NB4 (cell line): ENCODE data around the gene SELENOI.

Experiments used
- DNase-seq: peaks from one replicate; pipeline ENCODE4 v3.0.0; 2010; ENCODE audit warnings: low read depth
- H3K4me3 ChIP-seq: one replicate; pipeline ENCODE4 v1.5.1; 2011; ENCODE audit warnings: mild to moderate bottlenecking, low read depth, low read length, moderate library complexity
- CTCF ChIP-seq: IDR thresholded peaks from one replicate; pipeline ENCODE4 v1.5.1; 2012; ENCODE audit warnings: low read depth, low read length
- MYC ChIP-seq: IDR thresholded peaks from 2 replicates; pipeline ENCODE4 v1.6.1; 2011; ENCODE audit warnings: low read depth, low read length
- POLR2A ChIP-seq: IDR thresholded peaks from 2 replicates; pipeline ENCODE4 v1.6.1; 2011; ENCODE audit warnings: mild to moderate bottlenecking; ENCODE audit not compliant: insufficient read length; ENCODE audit errors: extremely low read depth
- TF ChIP-seq, protein P1 (sequence below): IDR thresholded peaks from 2 replicates; pipeline ENCODE4 v1.6.1; 2011; ENCODE audit warnings: low read depth, low read length

SELENOI gene

GRCh38 chr2:26345545-26346453 lies at the start of gene SELENOI:
SELENOI (plus strand) TSS chr2:26346143; CDS start chr2:26346233, 90 bp downstream.
- peak; percentile 100 for DNase-seq
- H3K4me3 ChIP-seq = peak within 1 kb of the TSS; percentile 96
- TF ChIP-seq, protein P1, sequence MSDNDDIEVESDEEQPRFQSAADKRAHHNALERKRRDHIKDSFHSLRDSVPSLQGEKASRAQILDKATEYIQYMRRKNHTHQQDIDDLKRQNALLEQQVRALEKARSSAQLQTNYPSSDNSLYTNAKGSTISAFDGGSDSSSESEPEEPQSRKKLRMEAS = peak; percentile 62
- TF ChIP-seq POLR2A (peak; percentile 71), CTCF (no peak), MYC (peak; percentile 75; the same call in 1 of the 2 replicates)

- DNase-seq = no peak
- no peak overlapping the region for H3K4me3 ChIP-seq
- TF ChIP-seq CTCF (no peak), MYC (no peak), POLR2A (no peak)
- TF ChIP-seq, protein P1 = no peak
Measured at GRCh38 chr2:26297061-26297460, 48.9 kb upstream of the SELENOI start.

DNA sequence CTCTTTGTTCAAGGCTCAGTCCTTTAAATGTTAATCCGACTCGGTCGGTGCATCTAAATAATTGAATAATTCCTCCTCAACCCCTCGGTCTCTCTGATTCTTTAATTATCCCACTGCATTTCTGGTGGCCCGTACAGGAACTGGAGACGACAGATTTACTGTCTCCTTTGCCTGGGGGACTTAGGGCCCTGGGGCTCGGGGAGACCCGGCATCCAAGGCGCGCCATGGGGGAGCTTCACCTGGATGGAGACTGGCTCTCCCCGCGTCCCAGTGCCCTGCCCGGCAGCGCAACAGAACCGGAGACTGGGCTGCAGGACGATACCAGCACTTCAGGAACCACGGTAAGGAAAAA lies 47.7 kb upstream of the SELENOI start:
- TF ChIP-seq, protein P1 = no peak
- TF ChIP-seq POLR2A (no peak), CTCF (no peak), MYC (no peak)
- no peak for DNase-seq
- no peak overlapping the region for H3K4me3 ChIP-seq

DNA sequence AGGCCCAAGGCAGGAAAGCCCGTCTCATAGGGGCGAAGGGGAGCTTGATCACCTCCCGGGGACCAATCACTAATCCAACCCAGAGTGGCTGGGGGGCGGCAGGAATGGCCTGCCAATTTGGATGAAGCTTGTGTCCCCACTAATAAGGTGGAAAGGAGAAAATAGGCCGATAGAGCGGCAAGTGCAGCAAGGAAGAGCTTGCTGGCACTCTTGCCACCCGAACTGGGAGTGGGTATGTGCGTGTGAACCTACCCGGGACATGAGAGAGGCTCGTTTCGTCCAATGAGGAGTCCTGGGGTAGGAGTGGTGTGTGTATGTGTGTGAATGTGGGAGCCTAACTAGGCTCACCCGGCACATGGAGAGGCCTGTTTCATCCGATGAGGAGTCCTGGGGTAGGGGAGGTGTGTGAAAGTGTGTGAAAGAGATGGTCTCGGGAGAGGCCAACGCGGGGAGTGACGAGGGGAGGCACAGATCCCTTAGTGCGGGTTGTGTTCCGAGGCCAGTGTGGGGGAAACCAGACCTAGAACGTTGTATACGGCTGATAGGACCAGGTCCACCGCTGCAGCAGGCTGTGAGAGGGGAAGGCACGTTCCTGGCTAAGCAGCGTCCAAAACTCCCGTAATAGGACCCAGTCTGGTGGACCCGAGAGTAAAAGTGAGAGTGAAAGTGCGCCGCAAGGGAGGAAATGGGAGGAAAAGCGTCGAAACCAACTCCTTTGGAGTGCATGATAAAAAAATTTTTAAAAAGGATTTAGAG lies 47.1 kb upstream of the SELENOI start:
- DNase-seq = no peak
- peak overlapping the region; percentile 53 for H3K4me3 ChIP-seq
- TF ChIP-seq POLR2A (no peak), CTCF (no peak), MYC (no peak)
- TF ChIP-seq, protein P1 = no peak

- peak; percentile 53 for DNase-seq
- TF ChIP-seq POLR2A (no peak), MYC (no peak)
- peak overlapping the region; percentile 53 for H3K4me3 ChIP-seq
Measured at GRCh38 chr2:26299471-26300101, 46.4 kb upstream of the SELENOI start.
